HG02938 (cell line): ENCODE measurements around the gene CTNND2.
"Not testable (repeated sequence)": the region's sequence is repeated elsewhere in the genome, so short reads cannot be mapped to it uniquely, and the experiment has no call there.

Experiments
- ATAC-seq: cut with Tn5 transposase; IDR thresholded peaks from one replicate; pipeline ENCODE4 v1.9.1; 2021; ENCODE audit warnings: mild to moderate bottlenecking, moderate library complexity; ENCODE audit not compliant: unreplicated experiment

CTNND2 gene

DNA sequence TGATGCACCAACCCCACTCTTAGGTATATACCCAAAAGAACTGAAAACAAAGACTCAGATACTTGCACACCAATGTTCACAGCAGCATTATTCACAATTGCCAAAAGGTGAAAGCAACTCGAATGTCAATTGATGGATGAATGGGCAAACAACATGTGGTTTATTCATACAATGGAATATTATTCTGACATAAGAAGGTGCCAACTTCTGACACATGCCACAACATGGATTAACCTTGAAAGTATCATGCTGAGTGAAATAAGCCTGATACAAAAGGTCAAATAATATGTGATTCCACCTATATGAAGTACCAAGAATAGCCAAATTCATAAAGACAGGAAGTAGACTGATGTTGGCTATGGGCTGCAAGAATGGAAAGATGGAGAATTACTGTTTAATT is 35.0 kb downstream of the CTNND2 start:
- no peak for ATAC-seq

- no peak for ATAC-seq
These were observed 40.3 kb downstream of the CTNND2 start for GRCh38 chr5:11863911-11864310.

DNA sequence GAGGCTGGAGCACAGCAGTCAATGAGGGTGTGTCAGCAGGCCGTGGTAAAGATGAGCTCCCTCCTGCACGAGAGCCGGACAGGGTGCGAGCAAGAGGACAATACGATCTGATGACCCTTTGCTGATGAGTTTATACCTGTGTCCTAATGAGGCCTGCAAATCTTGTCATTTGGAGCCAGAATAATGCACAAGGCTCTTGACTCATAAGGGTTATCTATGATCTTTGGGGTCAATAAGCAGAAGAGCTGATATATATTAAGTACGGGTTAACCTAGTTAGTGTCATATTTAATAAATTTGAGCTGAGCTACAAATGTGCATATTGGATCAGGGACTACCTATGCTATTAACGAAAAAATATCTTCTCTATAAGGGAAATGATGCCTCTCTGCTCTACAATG is 46.9 kb downstream of the CTNND2 start:
- no peak for ATAC-seq

- ATAC-seq: no peak
These were observed 49.3 kb downstream of the CTNND2 start for GRCh38 chr5:11854936-11855335.

GRCh38 chr5:11853796-11854195 is 50.5 kb downstream of the CTNND2 start:
- ATAC-seq: no peak

DNA sequence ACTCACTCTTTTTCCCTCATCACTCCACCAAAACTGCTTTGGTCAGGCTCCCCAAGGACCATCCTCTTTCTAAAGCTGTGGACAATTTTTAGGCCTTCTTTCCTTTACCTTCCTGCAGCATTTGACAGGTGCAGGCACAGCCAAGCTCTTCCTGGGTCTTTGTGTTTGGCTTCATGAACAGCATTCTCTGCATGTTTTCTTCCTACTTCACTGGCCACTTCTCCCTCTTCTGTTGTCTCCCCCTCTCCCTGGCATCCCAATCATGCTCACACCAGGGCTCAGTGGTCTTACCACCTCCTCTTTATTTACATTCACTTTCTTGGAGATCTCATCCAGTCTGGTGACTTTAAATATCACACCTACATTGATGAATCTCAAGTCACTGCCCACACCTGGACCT is 51.1 kb downstream of the CTNND2 start:
- ATAC-seq: no peak

- ATAC-seq: no peak
These were observed 51.5 kb downstream of the CTNND2 start for GRCh38 chr5:11852717-11853087.

- no peak for ATAC-seq
These were observed 52.1 kb downstream of the CTNND2 start for GRCh38 chr5:11851965-11852716.

- no peak for ATAC-seq
These were observed 52.8 kb downstream of the CTNND2 start for GRCh38 chr5:11851416-11851815.

DNA sequence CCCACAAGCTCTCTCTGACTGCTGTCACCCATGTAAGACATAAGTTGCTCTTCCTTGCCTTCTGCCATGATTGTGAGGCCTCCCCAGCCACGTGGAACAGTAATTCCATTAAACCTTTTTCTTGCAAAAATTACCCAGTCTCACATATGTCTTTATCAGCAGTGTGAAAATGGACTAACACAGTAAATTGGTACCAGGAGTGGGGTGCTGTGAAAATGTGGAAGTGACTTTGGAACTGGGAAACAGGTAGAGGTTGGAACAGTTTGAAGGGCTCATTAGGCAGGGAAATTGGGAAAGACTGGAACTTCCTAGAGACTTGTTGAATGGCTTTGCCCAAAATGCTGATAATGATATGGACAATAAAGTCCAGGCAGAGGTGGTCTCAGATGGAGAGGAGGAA is 75.7 kb downstream of the CTNND2 start:
- ATAC-seq: not testable (repeated sequence)

DNA sequence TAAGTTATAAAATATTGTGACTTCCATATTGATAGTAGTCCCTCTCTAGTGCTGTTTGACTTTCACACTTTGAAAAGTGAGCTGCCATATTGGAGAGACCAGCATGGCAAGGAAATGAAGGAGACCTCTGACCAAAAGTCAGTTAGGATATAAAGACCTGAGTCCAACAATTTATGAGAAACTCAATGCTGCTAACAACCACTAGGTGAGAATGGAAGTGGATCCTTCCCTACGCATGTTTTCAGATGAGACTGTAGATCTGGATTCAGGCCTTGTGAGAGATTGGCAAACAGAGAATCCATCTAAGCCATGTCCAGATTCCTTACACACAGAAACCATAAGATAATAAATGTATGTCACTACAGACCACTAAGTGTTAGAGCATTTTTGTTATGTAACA is 81.6 kb downstream of the CTNND2 start:
- ATAC-seq: no peak

- ATAC-seq: no peak
These were observed 88.3 kb downstream of the CTNND2 start for GRCh38 chr5:11815916-11816315.

DNA sequence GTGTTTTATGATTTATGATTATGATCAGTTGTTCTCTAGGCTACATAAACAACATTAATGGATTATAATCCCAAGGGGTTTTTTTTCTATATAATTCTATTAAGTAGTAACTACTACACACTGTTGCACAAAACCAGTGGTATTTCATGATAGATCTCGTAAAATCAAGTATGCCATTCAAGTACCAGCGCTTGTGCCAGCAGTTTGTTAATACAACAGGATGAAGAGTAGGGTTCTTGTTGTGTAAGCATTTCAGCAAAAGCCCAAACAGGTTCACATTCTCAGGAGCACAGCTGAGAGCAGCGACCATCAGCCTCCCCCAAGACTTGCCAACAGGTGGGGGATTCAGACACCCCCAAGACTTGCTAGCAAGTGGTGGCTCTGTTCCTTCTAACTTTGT is 88.8 kb downstream of the CTNND2 start:
- no peak for ATAC-seq

DNA sequence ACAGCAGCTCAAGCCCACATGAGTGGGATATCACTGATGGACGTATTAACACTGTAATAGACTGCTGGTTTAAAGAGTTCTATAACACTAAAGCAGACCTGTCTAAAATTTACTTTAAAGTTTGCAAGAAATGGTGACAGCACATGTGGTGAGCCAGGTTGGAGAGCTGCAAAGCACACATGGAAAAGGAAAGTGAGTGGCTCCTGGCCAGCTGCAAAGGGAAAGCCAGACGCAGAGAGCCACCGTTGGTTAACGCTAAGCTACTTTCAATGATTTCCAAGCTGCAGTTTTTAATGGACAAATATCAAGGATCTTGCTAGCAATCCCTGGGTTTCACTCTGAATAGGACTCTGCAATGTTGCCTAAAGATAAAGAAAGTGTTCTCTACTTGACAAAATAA is 89.9 kb downstream of the CTNND2 start:
- no peak for ATAC-seq

- ATAC-seq: no peak
These were observed 94.8 kb downstream of the CTNND2 start for GRCh38 chr5:11809407-11809806.

DNA sequence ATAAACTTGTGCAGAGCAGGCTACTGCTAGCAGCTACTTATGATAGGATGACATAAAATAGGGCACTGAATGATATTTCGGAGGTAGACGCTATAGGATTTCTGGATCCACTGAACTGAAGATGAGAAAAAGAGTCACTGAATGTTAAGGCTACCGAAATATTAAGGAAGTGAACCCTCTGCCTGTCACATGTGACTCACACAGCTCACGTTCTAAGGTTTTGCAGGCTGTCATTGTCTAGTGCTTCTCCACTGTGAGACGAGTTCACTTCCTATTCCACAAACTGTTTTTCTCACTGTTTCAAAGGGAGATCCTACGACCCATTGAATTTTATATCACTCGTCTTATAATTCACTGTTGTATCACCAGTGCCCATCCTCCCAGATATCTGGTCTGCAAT is 100.8 kb downstream of the CTNND2 start:
- ATAC-seq: no peak

DNA sequence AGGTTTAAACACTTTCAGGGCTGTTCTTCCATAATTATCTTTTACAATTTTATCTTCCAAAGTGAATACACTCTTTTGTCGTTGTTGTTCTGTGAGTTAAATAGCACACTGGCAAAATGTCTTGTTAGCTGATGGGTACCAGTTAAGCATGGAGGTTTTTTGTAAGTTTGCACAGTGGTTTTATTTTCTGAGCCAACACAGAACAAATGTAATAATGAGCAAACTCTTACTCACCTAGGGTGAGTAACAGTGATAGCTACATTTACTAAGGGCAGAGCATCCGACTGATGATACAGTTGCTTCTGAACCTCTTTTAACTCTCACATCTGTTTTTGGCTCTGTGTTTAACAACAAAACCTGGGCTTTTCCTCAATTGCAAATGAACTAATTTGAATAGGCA is 103.2 kb downstream of the CTNND2 start:
- ATAC-seq: no peak

- ATAC-seq: no peak
These were observed 107.1 kb downstream of the CTNND2 start for GRCh38 chr5:11797132-11797531.

DNA sequence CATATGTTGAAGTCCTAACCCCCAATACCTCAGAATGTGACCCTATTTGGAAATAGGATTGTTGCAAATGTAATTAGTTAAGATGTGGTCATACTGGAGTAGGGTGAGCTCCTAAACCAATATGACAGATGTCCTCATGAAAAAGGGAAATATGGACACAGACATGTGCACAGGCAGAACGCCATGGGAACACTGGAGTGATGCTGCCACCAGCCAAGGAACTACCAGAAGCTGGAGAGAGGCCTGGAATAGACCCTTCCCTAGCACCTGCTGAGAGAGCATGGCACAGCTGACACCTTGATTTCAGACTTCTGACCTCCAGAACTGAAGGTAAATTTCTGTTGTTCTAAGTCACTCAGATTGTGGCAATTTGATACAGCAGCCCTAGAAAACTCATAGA is 110.8 kb downstream of the CTNND2 start:
- no peak for ATAC-seq

DNA sequence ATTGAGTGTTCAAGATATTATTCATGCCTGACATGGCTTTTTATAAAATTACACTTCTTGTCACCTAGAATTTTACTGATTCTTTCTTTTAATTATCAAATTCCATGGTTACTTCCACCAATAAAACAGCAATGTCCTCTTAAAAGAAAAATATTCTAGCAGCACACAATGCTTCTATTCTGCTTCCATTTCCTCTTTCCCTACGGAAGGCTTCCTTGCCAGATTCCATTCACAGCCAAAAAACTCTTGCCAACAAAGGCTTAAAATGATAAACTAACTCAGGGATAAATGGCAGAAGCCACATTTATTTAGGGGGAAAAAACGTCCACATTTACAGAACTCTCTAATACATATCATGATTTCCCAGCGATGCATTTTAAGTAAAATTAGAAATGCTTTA is 111.6 kb downstream of the CTNND2 start:
- no peak for ATAC-seq

DNA sequence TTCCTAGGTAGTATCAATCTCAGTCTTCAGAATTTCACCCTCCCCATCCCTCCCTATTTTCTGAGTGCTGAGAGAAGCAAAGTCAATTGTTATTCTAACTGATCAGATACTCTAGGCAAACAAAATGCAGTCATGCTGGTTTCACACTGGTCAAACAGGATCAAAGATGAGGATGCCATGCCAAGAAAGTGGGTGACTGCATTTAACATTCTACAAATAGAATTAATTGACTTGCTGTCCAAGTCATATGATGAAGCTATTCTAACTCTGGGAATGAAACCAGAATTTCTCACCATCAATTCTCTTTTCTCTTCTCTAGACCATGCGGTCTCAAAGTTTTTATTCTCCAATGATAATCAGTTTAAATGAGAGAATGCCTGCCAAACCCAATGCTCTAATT is 112.5 kb downstream of the CTNND2 start:
- ATAC-seq: no peak

DNA sequence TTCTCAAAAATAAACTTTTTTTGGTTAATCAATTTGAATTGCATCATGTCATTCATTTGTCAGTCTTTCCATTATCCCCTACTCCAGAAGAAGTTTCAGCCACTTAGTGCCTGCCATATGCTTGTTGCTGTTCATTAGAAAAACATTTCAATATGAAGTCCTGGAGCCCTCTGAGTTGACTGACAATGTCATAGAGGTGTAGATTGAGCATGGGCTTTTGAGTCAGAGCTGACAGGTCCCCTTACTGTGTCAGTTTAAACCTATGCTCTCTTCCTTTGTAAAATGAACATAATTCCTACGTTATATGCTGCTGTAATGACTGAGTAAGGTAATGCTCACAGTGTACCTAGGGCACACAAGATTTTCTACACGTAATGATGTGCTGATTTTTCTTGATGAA is 114.0 kb downstream of the CTNND2 start:
- ATAC-seq: no peak

DNA sequence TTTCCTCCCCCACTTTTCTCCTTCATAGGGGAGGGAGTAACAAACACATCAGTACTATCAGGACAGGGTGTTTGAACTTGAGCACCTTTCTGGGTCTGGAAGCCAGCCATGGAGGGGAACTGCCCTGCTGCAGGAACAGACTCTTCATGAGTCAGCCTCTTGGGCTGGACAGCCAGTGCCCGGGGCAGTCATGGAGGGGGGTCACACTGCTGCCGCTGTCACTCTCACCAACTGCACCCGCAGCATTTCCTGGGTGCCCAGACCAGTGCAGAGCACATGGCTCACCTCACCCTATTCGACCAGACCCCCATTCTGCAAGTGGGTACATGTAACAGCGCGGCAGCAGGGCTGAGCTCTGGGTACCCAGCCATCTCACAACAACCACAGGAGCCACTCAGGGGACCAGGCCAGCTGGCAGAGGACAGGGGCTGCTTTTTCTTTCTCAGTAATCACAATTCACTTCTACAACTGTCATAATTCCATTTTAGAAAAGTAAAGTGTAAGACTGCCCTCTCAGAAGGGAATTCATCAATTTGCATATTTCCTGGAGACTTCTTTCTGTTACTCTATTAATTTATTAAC is 118.4 kb downstream of the CTNND2 start:
- ATAC-seq: no peak
